HG02885 (cell line): Measurements from ENCODE around the gene ZNF791.
"Not testable (repeated sequence)": the region's sequence is repeated elsewhere in the genome, so short reads cannot be mapped to it uniquely, and the experiment has no call there.

ENCODE experiments used
- ATAC-seq: cut with Tn5 transposase; IDR thresholded peaks from one replicate; pipeline ENCODE4 v1.9.1; 2021; ENCODE audit warnings: mild to moderate bottlenecking; ENCODE audit not compliant: unreplicated experiment, poor library complexity

The ZNF791 gene

GRCh38 chr19:12610540-12611360 lies at the start of gene ZNF791, which contains the start of gene ZNF490:
Gene ZNF791, plus strand, starts transcription at chr19:12610920. Its CDS starts 160 bp downstream, at chr19:12611080.
Gene ZNF490, minus strand, starts transcription at chr19:12610813. Its CDS starts 133 bp downstream, at chr19:12610680.
- ATAC-seq: peak; percentile 80

DNA sequence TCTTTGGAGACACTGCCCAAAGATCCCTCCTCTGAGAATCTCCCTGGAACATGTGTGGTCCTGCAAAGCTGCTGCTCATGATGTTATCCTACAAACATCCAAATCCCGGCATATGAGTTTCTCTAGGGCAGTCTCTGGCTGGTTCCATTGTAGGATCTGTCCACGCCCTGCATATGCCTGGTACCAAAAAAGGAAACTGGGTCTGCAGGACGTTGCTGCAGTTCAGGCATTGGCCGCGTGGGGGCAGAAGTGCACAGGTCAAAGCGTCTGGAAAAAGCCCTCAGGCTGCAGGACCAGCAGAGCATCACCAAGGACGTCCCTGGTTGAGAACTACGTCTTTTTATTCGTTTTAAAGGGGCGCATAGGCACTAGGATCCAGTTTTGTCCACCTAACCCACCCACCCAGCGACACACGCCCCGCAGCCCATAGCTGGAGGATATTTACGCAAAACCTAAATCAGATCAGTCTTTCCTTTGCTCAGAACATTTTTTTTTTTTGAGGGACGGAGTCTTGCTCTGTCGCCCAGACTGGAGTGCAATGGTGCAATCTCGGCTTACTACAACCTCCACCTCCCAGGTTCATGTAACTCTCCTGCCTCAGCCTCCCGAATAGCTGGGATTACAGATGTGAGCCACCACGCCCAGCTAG lies 46.6 kb upstream of the ZNF791 start:
- ATAC-seq: no peak

DNA sequence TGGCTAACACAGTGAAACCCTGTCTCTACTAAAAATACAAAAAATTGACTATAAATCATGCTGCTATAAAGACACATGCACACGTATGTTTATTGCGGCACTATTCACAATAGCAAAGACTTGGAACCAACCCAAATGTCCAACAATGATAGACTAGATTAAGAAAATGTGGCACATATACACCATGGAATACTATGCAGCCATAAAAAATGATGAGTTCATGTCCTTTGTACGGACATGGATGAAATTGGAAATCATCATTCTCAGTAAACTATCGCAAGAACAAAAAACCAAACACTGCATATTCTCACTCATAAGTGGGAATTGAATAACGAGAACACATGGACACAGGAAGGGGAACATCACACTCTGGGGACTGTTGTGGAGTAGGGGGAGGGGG lies 44.3 kb upstream of the ZNF791 start:
- not testable (repeated sequence) for ATAC-seq

DNA sequence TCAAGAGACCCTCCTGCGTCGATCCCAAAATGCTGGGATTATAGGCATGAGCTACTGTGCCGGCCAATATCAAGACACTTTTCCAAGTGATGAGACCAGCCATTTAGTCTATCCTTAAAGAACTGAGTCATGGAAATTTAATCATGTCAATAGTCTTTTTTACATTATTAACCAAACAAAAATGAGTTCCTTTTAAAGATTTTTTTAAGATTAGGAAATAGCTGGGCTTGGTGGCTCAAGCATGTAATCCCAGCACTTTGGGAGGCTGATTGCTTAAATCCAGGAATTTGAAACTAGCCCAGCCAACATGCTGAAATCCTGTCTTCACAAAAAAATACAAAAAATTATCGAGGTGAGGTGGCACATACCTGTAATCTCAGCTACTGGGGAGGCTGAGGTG lies 42.8 kb upstream of the ZNF791 start:
- no peak for ATAC-seq

DNA sequence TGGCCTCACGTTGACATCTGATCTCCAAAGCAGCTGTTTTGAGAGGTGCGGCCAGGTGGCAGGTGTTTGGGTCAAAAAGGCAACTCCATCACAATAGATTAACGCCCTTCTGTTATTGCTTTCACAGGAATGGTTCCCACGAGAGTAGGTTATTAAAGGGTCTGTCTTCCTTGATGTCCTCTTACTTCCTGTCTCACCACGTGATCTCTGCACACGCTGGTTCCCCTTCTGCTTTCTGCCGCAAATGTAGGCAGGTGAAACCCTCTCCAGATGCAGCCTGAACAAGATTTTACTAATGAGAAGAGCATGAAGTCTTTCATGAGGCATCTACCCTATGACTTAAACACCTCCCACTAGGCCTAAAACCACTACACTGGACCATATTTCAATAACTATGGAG lies 36.7 kb upstream of the ZNF791 start:
- no peak for ATAC-seq

GRCh38 chr19:12578641-12579040 lies 32.1 kb upstream of the ZNF791 start:
- ATAC-seq: no peak

DNA sequence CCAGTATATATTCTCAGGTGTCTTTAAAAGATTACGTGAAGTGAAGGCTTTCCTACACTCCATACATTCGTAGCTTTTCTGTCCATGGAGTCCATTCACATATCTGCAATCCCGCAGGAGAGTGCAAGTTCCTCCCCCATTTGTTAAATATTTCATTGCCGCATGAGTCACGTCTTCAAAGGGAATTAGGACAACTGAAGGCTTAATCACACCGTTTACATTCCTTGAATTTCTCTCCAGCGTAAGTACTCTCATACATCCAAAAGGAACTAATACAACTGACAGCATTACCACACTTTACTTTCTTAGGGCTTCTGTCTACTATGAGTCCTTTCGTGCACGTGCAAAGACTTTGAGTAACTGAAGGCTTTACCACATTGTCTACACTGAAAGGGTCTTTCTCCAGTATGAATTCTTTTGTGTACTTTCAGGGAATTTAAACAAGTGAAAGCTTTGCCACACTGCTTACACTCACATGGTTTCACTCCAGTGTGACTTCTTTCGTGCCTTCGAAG lies 30.5 kb upstream of the ZNF791 start:
- ATAC-seq: no peak

DNA sequence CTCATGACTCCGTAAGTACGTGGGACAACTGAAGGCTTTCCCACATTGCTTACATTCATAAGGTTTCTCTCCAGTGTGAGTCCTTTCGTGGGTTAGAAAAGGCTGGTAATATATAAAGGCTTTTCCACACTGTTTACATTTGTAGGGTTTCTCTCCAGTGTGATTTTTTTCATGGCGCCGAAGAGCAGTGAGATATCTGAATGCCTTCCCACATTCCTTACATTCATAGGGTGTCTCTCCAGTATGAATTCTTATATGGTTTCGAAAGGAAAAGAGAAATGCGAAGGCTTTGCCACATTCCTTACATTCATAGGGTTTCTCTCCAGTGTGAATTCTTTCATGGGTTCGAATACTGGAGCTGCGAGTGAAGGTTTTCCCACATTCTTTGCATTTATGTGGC lies 29.6 kb upstream of the ZNF791 start:
- ATAC-seq: no peak

- no peak for ATAC-seq
Measured at GRCh38 chr19:12596485-12596884, 14.2 kb upstream of the ZNF791 start.

DNA sequence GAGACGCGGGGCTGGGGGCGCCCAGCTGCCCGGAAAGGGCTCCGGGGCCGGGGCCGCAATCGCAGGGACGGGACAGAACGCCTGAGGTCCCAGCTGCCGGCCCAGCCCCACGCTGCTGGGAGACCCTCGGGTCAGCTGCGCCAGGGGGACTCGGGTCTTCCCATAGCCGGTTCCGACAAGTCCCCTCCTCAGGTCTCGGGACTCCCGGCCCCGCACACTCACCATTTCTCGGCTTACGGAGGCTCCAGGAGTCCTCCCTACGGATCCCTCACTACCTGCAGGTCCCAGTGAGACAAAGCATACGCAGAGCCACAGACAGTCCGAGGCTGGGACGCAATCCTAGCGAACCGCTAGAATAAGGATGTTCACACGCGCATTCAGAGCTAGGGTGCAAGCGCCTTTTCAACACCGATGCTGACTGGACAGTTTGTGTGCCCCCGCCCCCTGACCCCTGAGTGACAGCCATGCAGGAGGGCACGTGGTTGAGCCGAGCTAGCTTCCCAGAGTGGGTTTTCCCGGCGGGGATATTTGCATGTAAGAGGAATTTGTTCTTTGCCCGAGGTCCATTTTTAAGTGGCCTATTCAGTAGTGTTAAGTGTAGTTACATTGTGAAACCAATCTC lies 13.7 kb upstream of the ZNF791 start:
- no peak for ATAC-seq

GRCh38 chr19:12597594-12597993 lies 13.1 kb upstream of the ZNF791 start:
- ATAC-seq: no peak

DNA sequence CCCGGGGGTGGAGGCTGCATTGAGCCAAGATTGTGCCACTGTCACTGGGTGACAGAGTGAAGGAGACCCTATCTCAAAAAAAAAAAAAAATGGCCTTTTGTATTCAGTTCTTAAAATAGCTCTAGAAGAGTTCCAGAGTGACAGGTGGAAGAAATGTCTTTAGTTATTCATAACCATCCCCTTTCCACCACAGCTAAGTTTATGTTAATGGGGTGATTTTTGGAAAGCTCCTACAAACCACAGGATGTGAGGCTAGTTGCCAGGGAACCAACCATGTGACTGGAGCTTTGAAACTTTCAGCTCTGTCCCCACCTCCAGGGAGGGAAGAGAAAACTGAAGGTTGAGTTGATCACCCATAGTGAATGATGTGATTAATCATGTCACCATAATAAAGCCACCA lies 7.0 kb upstream of the ZNF791 start:
- ATAC-seq: no peak

DNA sequence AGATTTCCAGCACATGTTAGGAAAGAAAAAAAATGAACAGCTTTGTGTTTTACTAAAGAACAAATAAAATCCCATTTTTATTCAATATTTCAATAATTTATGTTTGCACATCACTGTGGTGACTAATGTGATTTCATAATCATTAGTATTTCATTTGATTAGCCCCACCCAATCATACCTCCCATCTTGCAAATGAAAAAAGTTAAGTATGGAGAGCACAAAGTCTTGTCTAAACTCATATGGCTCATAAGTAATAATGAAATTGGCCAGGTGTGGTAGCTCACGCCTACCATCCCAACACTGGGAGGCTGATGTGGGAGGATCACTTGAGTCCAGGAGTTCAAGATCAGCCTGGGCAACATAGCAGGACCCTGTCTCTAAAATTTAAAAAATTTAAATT lies 3.9 kb upstream of the ZNF791 start:
- ATAC-seq: no peak

GRCh38 chr19:12607631-12608030 lies 3.1 kb upstream of the ZNF791 start:
- ATAC-seq: no peak

DNA sequence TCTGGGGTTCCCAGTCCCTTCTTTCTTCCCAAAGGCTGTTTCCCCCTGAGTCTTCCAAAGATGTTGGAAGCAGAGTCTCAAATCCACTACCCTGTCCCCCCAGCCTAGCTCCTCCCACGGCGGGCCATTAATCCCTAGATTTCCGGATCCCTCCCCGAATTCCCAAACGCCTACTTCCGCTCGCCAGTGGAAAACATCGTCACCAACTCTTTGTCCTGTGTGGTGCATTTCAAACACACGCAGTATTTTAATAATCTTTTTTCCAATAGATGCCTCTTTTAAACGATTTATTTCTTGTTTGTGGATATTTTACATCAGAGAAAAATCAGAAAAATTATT lies 610 bp downstream of the ZNF791 start:
- no peak for ATAC-seq

GRCh38 chr19:12617646-12618045 lies 6.9 kb downstream of the ZNF791 start:
- ATAC-seq: no peak

- not testable (repeated sequence) for ATAC-seq
Measured at GRCh38 chr19:12621253-12622024, 10.7 kb downstream of the ZNF791 start.

DNA sequence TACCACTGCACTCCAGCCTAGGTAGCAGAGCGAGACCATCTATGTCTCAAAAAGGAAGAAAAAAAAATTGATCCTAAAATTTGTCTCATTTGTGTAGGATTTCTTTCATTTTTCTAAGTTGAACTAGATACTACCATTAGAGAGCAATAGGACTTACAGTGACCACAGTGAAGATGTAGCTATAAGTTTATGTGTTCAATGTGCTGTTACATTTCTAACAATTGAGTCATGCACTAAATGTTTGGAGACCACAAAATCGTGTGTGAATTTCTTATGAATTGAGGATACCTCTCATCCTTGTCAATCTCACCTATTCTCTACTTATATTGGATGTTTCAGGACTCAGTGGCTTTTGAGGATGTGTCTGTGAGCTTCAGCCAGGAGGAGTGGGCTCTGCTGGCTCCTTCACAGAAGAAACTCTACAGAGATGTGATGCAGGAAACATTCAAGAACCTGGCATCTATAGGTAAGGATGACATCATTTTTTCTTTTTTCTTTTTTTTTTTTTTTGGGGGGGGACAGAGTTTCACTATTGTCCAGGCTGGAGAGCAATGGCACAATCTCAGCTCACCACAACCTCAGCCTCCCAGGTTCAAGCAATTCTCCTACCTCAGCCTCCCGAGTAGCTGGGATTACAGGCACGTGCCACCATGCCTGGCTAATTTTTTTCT lies 12.8 kb downstream of the ZNF791 start:
- no peak for ATAC-seq

- ATAC-seq: no peak
Measured at GRCh38 chr19:12626958-12627357, 16.2 kb downstream of the ZNF791 start.
